Caco-2 (cell line): ENCODE results near the gene ATP5F1B. TPM values are rescaled to one million over a fixed set of nuclear protein-coding genes. Genes with fewer than 3 reads are reported as not detected.
A peak's percentile ranks its signal among the peaks of the same experiment; 100 is the strongest.

Source experiments
- BruUV-seq: library from RNA; stranded (reverse); fragments of 400-500 nt; replicated peaks from 2 replicates; lab custom pipeline; 2021; lab: Mats Ljungman, UMichigan
- CTCF ChIA-PET: fragments of 300-600 bp; sonication (Branson Sonifier 250); formaldehyde crosslinking; loops from one replicate; lab custom pipeline; 2022; ENCODE audit warnings: antibody characterized with exemption; lab: Charles Lee
- POLR2A ChIA-PET: fragments of 300-600 bp; sonication (Branson Sonifier 250); formaldehyde crosslinking; loops from one replicate; lab custom pipeline; 2022; ENCODE audit warnings: antibody characterized with exemption; lab: Charles Lee
- DNase-seq, 2 experiments: peaks; one replicate each; pipeline versions ENCODE4 v3.0.0 to v3.0.0-alpha.2; 2020 to 2022
- H3K27me3 ChIP-seq: replicated peaks from 2 replicates; pipeline ENCODE4 v1.6.0; 2011; ENCODE audit warnings: low read length; ENCODE audit not compliant: control insufficient read depth, insufficient read depth
- H3K36me3 ChIP-seq: 2 replicates; pipeline ENCODE4 v1.5.1; 2011; ENCODE audit warnings: low read length; ENCODE audit not compliant: control insufficient read depth, insufficient read depth
- H3K4me1 ChIP-seq: fragments of 250-450 bp; sonication (Bioruptor Pico); 2 replicates; pipeline ENCODE4 v1.5.1; 2020; ENCODE audit warnings: mild to moderate bottlenecking
- H3K4me3 ChIP-seq: 2 replicates; pipeline ENCODE4 v1.5.1; 2011; ENCODE audit warnings: low read depth, mild to moderate bottlenecking, control low read depth, low read length
- H3K9me3 ChIP-seq: fragments of 250-450 bp; sonication (Bioruptor Pico); 2 replicates; pipeline ENCODE4 v1.5.1; 2020; ENCODE audit warnings: mild to moderate bottlenecking, moderate library complexity
- H3K27ac Mint-ChIP-seq: one replicate; pipeline ENCODE4 v1.8.0; 2022; ENCODE audit warnings: mixed read lengths; ENCODE audit not compliant: unreplicated experiment
- H3K27me3 Mint-ChIP-seq: one replicate; pipeline ENCODE4 v1.8.0; 2022; ENCODE audit warnings: mixed read lengths; ENCODE audit not compliant: insufficient read depth, unreplicated experiment
- H3K36me3 Mint-ChIP-seq: one replicate; pipeline ENCODE4 v1.8.0; 2022; ENCODE audit warnings: mild to moderate bottlenecking, mixed read lengths; ENCODE audit not compliant: insufficient read depth, unreplicated experiment
- H3K4me1 Mint-ChIP-seq: one replicate; pipeline ENCODE4 v1.8.0; 2022; ENCODE audit warnings: low read depth, mixed read lengths; ENCODE audit not compliant: unreplicated experiment
- H3K4me3 Mint-ChIP-seq: one replicate; pipeline ENCODE4 v1.8.0; 2022; ENCODE audit warnings: mild to moderate bottlenecking, moderate library complexity, mixed read lengths; ENCODE audit not compliant: unreplicated experiment
- H3K9me3 Mint-ChIP-seq: one replicate; pipeline ENCODE4 v1.8.0; 2022; ENCODE audit warnings: mixed read lengths; ENCODE audit not compliant: unreplicated experiment
- intact Hi-C: fragments of 100-400 bp; cut with micrococcal nuclease; formaldehyde crosslinking; loops from one replicate; pipeline ENCODE4 v1.10.0; 2022; ENCODE audit not compliant: unreplicated experiment
- total RNA-seq: library from RNA; stranded (reverse); gene quantifications from 2 replicates; pipeline ENCODE4 v1.2.3, GENCODE V29; 2022
- TF ChIP-seq, protein P1 (sequence below), 2 experiments: fragments of 200-600 bp in 1 of 2; IDR thresholded peaks; 1 replicate in 1 of 2; 2 replicates in 1 of 2; pipeline versions ENCODE4 v1.5.1 to v1.8.0; 2011 to 2022; ENCODE audit warnings: antibody characterized with exemption in 1 of 2, control low read depth in 1 of 2, inconsistent platforms in 1 of 2, low read depth in 1 of 2, low read length in 1 of 2, mild to moderate bottlenecking in 1 of 2, moderate library complexity in 1 of 2; ENCODE audit not compliant: insufficient read depth in 1 of 2, severe bottlenecking in 1 of 2, unreplicated experiment in 1 of 2

The ATP5F1B gene
- total RNA-seq, 1 experiment from 2014 or later, result 740 TPM

DNA sequence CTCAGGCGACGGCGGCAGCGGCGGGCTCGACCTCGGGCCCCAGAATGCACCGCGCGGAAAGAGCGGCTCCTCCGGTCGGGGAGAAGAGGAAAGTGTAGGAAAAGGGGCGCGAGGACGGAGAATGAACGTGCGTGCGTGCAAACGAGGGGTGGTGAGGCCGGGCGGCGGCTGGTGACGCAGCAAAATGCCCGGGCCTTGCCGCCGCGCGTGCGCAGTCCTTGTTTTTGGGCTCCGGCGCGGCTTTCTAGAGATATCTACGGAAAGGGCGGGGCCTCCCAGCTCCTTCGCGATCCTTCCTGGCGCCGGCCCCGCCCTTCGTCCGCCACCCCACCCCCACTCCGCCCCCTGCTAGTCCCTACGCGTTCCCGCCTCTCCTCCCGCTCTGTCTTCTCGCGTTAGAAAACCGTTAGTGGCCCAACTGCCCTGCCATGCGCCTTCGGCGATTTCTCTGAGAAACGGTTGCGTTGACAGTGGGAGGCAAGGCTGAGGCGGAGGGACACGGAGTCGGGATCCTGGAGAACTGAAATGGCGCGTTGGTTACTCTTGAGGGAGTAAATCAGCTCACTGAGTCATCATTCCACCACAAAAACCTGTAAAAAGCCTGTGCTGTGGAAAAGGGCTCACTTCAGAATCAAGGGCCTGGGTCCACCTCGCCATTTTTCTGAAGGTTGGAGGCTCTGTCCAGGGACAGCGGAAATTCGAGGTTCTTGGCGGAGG is 42.5 kb upstream of the ATP5F1B start, which contains the start of gene PTGES3:
PTGES3 (minus strand) TSS at position 156 of the 717 bp plus-strand sequence. CDS start 285 bp downstream, outside the sequence.
- ChIA-PET CTCF (interaction anchor here (0.5 to 1.9 kb wide), 6 partner anchors 17 to 328 kb away, joined by 3 to 21 read pairs (median 5); partner anchors contain the start of genes NACA and TAC3), POLR2A (interaction anchor here (0.5 to 3.1 kb wide), 13 partner anchors 9 to 439 kb away, joined by 3 to 51 read pairs (median 5); partner anchors contain the start of genes ATP5F1B, GLS2 and NACA)
- Histone ChIP-seq H3K27me3 (no peaks in the 10 kb centered on the region), H3K9me3 (no peaks in the 10 kb centered on the region), H3K4me3 (peak within 1 kb of the TSS; percentile 68), H3K36me3 (no peaks in the 10 kb centered on the region), H3K4me1 (no peaks in the 10 kb centered on the region)
- TF ChIP-seq, protein P1, sequence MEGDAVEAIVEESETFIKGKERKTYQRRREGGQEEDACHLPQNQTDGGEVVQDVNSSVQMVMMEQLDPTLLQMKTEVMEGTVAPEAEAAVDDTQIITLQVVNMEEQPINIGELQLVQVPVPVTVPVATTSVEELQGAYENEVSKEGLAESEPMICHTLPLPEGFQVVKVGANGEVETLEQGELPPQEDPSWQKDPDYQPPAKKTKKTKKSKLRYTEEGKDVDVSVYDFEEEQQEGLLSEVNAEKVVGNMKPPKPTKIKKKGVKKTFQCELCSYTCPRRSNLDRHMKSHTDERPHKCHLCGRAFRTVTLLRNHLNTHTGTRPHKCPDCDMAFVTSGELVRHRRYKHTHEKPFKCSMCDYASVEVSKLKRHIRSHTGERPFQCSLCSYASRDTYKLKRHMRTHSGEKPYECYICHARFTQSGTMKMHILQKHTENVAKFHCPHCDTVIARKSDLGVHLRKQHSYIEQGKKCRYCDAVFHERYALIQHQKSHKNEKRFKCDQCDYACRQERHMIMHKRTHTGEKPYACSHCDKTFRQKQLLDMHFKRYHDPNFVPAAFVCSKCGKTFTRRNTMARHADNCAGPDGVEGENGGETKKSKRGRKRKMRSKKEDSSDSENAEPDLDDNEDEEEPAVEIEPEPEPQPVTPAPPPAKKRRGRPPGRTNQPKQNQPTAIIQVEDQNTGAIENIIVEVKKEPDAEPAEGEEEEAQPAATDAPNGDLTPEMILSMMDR (IDR thresholded peaks at IDR 0.05; ENCODE audit: insufficient read depth in 1 of 2, low read depth in 1 of 2, low read length in 1 of 2, severe bottlenecking in 1 of 2, unreplicated experiment in 1 of 2), result no peak
- H3K27me3 Mint-ChIP-seq, result no peaks in the 10 kb centered on the region
- H3K4me3 Mint-ChIP-seq, result peak within 1 kb of the TSS; percentile 87
- intact Hi-C loops, result loop anchor here (1.0 to 2.0 kb wide), 3 partner anchors 37 to 51 kb away; partner anchors contain the start of gene NACA
- no peaks in the 10 kb centered on the region for H3K4me1 Mint-ChIP-seq
- DNase-seq, result peak; percentile 98
- H3K27ac Mint-ChIP-seq, result peak within 1 kb of the TSS; percentile 92
- H3K9me3 Mint-ChIP-seq, result no peaks in the 10 kb centered on the region
- peaks cover 61% of the 10 kb centered on the region for H3K36me3 Mint-ChIP-seq
- no TSS peak for BruUV-seq

DNA sequence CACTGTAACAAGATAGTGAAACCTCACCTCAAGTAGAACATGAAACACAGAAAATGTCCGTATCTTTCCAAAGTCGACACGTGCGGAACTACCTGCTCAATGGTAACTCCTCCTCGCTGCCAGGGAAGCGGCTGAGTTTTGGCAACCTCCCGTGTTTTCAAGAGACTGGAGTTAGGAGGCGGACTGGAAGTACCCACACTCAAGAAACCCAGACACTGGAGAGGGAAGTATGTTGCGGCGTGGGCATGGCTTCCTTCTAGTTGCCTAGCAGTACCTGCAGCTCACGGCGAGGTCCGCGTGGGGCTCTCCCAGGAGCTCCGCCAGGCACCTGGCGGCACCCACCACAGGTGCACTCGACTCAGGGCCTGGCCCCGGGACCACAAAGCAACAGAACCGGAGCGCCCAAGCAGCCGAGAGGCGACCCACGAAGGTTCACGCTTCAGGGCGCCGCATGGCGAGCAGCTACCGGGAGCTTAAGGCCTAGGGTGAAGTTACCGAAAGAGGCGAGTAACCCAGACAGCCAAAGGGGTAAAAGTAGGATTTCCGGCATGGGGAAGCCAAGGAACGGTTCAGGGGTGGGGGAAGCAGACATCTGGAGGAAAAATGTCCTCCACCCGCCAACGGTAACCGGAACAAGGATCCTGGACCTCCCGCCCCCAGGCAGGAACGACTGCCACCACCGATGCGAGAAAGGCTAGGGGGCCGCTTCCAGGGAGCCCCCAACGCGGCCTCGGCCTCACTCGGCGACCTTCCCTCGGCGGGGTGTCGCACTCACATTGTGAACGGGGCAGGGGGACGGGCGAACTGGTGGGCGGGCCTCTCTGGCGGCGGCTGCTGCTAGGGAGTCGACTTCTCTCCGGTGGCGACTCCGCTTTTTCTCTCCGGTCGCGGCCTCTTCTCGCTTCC is 41.7 kb upstream of the ATP5F1B start:
- TF ChIP-seq, protein P1 (IDR thresholded peaks at IDR 0.05; ENCODE audit: insufficient read depth in 1 of 2, low read depth in 1 of 2, low read length in 1 of 2, severe bottlenecking in 1 of 2, unreplicated experiment in 1 of 2), result no peak
- Histone ChIP-seq H3K4me3 (peak overlapping the region; percentile 68), H3K9me3 (no peaks in the 10 kb centered on the region), H3K36me3 (no peaks in the 10 kb centered on the region), H3K4me1 (no peaks in the 10 kb centered on the region), H3K27me3 (no peaks in the 10 kb centered on the region)
- Mint-ChIP-seq H3K27ac (peak overlapping the region; percentile 92), H3K27me3 (no peaks in the 10 kb centered on the region), H3K9me3 (no peaks in the 10 kb centered on the region), H3K4me1 (no peaks in the 10 kb centered on the region), H3K4me3 (peak overlapping the region; percentile 87), H3K36me3 (peaks cover 69% of the 10 kb centered on the region)
- ChIA-PET POLR2A (interaction anchor here (0.5 to 3.1 kb wide), 13 partner anchors 8 to 440 kb away, joined by 3 to 51 read pairs (median 5); partner anchors contain the start of genes ATP5F1B, GLS2 and NACA), CTCF (interaction anchor here (0.5 to 1.9 kb wide), 6 partner anchors 16 to 329 kb away, joined by 4 to 21 read pairs (median 5); partner anchors contain the start of genes NACA and TAC3)
- peak; percentile 54 for DNase-seq
- intact Hi-C loops, result loop anchor here (1.0 to 2.0 kb wide), 3 partner anchors 38 to 51 kb away; partner anchors contain the start of gene NACA
- BruUV-seq, result no TSS peak
